Fibroblast of mammary gland (primary cell): ENCODE results near the gene STK36.
A peak's percentile ranks its signal among the peaks of the same experiment; 100 is the strongest.

ENCODE experiments used
- DNase-seq: peaks from one replicate; pipeline ENCODE4 v3.0.0-alpha.2; 2010; ENCODE audit warnings: low read depth
- H3K4me3 ChIP-seq: 2 replicates; pipeline ENCODE4 v1.5.1; 2011; ENCODE audit warnings: low read depth, mild to moderate bottlenecking, low read length, moderate library complexity; ENCODE audit not compliant: control insufficient read depth
- TF ChIP-seq, protein P1 (sequence below): conservative IDR thresholded peaks from 2 replicates; pipeline ENCODE4 v1.5.1; 2011; ENCODE audit warnings: low read depth, low read length, inconsistent platforms; ENCODE audit not compliant: control insufficient read depth, insufficient read depth

Gene STK36

DNA sequence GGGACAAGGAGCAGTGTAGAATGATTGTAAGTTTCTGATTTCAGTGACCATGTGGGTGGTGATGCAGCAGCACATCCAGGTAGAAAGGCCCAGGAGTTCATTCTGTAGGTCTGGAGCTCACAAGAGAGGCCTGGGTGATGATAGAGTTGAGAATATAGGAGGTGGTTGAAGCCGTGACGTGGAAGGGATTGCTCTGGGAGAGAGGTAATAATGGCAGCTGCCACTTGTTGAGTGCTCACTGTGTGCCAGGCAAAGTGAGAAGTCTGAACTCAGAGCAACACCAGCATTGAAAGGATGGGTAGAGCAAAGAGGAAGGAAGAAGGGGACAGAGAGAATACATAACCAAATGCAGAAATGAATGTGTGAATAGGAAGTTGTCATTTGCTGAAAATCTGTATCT is 42.0 kb downstream of the STK36 start:
- TF ChIP-seq, protein P1, sequence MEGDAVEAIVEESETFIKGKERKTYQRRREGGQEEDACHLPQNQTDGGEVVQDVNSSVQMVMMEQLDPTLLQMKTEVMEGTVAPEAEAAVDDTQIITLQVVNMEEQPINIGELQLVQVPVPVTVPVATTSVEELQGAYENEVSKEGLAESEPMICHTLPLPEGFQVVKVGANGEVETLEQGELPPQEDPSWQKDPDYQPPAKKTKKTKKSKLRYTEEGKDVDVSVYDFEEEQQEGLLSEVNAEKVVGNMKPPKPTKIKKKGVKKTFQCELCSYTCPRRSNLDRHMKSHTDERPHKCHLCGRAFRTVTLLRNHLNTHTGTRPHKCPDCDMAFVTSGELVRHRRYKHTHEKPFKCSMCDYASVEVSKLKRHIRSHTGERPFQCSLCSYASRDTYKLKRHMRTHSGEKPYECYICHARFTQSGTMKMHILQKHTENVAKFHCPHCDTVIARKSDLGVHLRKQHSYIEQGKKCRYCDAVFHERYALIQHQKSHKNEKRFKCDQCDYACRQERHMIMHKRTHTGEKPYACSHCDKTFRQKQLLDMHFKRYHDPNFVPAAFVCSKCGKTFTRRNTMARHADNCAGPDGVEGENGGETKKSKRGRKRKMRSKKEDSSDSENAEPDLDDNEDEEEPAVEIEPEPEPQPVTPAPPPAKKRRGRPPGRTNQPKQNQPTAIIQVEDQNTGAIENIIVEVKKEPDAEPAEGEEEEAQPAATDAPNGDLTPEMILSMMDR: no peak
- no peak overlapping the region for H3K4me3 ChIP-seq
- DNase-seq: no peak

- DNase-seq: peak; percentile 63
- TF ChIP-seq, protein P1: no peak
- H3K4me3 ChIP-seq: no peak overlapping the region
Measured at GRCh38 chr2:218716070-218716469, 44.2 kb downstream of the STK36 start.

- H3K4me3 ChIP-seq: no peak overlapping the region
- TF ChIP-seq, protein P1: no peak
- no peak for DNase-seq
Measured at GRCh38 chr2:218717262-218717661, 45.4 kb downstream of the STK36 start.

DNA sequence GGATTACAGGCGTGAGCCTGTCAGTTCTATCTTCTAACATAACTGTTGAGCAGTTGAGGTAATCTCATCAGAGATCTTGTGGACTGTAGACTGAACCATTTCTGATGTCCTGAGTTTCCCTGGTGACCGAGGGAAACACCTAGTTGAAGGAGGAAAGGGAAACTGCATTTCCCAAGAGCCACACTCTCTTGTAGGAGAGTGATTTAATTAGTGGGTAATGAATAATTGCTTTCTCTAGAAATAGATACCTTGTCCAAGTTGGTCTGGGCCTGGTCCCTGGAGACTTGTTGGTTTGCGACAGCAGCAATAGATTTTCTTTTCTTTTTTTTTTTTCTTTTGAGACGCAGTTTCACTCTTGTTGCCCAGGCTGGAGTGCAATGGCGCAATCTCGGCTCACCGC is 46.2 kb downstream of the STK36 start:
- DNase-seq: no peak
- no peak overlapping the region for H3K4me3 ChIP-seq
- TF ChIP-seq, protein P1: no peak

GRCh38 chr2:218719457-218719856 is 47.6 kb downstream of the STK36 start:
- no peak for DNase-seq
- no peak overlapping the region for H3K4me3 ChIP-seq
- TF ChIP-seq, protein P1: no peak

DNA sequence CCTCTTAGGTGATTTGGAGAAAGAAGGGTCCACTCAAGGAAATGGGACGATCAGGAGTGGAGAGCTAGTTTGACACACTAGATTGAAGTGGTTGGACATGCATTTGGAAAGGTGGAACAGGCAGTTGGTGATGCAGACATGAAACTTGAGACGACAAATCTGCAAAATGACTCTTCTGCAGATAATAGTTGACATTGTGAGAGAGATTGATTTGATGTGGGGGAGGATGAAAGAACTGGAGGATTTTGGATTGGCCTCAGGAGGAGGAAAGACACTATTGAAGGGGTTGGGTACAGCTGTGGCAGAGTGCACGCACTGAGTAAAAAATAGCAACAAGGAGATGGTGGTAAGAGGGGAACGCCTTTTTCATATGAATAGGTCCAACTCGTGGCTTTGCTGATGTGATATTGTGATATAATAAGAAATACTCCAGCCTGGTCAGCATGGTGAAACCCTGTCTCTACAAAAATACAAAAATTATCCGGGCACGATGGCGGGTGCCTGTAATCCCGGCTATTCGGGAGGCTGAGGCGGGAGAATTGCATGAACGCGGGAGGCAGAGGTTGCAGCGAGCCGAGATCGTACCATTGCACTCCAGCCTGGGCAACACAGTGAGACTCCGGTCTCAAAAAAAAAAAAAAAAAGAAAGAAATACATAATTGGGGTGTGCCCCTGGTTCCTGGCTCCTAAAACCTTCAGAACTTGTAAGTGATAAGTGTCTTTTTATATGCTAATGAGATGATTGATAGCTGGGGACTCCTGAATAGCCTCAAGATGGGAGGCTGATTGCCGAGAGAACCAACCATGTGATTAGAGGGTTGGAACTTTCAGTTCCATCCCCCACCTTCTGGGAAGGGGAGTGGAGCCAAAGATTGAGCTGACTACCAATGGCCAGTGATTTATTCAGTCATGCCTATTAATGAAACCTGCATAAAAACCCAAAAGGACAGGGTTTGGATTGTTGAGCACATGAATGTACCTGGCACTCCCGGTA is 48.5 kb downstream of the STK36 start:
- H3K4me3 ChIP-seq: no peak overlapping the region
- no peak for DNase-seq
- TF ChIP-seq, protein P1: no peak
